ENCODE measurements around the gene PRDX2. TPM values are rescaled to one million over a fixed set of nuclear protein-coding genes. Genes with fewer than 3 reads are reported as not detected.

Gene PRDX2
- total RNA-seq, 1 experiment from 2014 or later: 746 TPM

DNA sequence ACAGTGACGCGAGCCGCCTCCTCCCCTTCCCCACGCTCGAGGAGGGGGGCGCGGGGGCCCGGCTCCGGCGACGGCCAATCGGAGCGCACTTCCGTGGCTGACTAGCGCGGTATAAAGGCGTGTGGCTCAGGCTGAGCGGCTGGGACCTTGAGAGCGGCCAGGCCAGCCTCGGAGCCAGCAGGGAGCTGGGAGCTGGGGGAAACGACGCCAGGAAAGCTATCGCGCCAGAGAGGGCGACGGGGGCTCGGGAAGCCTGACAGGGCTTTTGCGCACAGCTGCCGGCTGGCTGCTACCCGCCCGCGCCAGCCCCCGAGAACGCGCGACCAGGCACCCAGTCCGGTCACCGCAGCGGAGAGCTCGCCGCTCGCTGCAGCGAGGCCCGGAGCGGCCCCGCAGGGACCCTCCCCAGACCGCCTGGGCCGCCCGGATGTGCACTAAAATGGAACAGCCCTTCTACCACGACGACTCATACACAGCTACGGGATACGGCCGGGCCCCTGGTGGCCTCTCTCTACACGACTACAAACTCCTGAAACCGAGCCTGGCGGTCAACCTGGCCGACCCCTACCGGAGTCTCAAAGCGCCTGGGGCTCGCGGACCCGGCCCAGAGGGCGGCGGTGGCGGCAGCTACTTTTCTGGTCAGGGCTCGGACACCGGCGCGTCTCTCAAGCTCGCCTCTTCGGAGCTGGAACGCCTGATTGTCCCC is 10.1 kb downstream of the PRDX2 start, which contains the start of gene JUNB:
Gene JUNB (plus strand): TSS at position 142 of the 706 bp plus-strand sequence. CDS start 286 bp downstream, at position 428.
- Histone ChIP-seq H3K4me1 (ENCODE audit: insufficient read depth, low read length) (peaks cover 50% of the 10 kb centered on the region), H3K27ac (ENCODE audit: low read length) (peak within 1 kb of the TSS; percentile 95), H4K20me1 (ENCODE audit: low read length) (peaks cover 16% of the 10 kb centered on the region), H3F3A (ENCODE audit: low read length, unreplicated experiment) (peaks cover 12% of the 10 kb centered on the region), H2AFZ (ENCODE audit: low read length) (peak within 1 kb of the TSS; percentile 70), H3K27me3 (ENCODE audit: low read length) (no peaks in the 10 kb centered on the region), H3K9ac (ENCODE audit: low read length) (peak within 1 kb of the TSS; percentile 89), H3K9me3 (ENCODE audit: low read length) (no peaks in the 10 kb centered on the region), H3K79me2 (ENCODE audit: low read length) (peaks cover 21% of the 10 kb centered on the region), H3K4me3 (ENCODE audit: low read length) (peak within 1 kb of the TSS; percentile 90), H3K36me3 (ENCODE audit: low read depth, low read length) (no peaks in the 10 kb centered on the region), H3K4me2 (ENCODE audit: low read length) (peak within 1 kb of the TSS; percentile 92), H3K9me2 (replicated peaks; ENCODE audit: low read length) (no peaks in the 10 kb centered on the region)
- CTCF ChIA-PET: interaction anchor here (0.5 to 1.1 kb wide), 3 partner anchors 9 to 33 kb away, joined by 5 to 8 read pairs (median 5); no protein-coding TSS in a partner anchor
- POLR2A ChIA-PET (ENCODE audit: unreplicated experiment): interaction anchor here (0.6 to 1.4 kb wide), 5 partner anchors 13 to 483 kb away, joined by 3 to 13 read pairs (median 8); no protein-coding TSS in a partner anchor
- BruUV-seq (replicated peaks): no TSS peak
- DNase-seq (peak; percentile 99), ATAC-seq (peak; percentile 43)
- TF ChIP-seq EZH2phosphoT487 (IDR thresholded peaks at IDR 0.05; ENCODE audit: borderline replicate concordance, low read length): peak; percentile 98
- TF ChIP-seq, protein P1, sequence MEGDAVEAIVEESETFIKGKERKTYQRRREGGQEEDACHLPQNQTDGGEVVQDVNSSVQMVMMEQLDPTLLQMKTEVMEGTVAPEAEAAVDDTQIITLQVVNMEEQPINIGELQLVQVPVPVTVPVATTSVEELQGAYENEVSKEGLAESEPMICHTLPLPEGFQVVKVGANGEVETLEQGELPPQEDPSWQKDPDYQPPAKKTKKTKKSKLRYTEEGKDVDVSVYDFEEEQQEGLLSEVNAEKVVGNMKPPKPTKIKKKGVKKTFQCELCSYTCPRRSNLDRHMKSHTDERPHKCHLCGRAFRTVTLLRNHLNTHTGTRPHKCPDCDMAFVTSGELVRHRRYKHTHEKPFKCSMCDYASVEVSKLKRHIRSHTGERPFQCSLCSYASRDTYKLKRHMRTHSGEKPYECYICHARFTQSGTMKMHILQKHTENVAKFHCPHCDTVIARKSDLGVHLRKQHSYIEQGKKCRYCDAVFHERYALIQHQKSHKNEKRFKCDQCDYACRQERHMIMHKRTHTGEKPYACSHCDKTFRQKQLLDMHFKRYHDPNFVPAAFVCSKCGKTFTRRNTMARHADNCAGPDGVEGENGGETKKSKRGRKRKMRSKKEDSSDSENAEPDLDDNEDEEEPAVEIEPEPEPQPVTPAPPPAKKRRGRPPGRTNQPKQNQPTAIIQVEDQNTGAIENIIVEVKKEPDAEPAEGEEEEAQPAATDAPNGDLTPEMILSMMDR (conservative IDR thresholded peaks at IDR 0.05; ENCODE audit: low read depth, low read length): no peak
- intact Hi-C loops (cut with micrococcal nuclease): no loop called here

DNA sequence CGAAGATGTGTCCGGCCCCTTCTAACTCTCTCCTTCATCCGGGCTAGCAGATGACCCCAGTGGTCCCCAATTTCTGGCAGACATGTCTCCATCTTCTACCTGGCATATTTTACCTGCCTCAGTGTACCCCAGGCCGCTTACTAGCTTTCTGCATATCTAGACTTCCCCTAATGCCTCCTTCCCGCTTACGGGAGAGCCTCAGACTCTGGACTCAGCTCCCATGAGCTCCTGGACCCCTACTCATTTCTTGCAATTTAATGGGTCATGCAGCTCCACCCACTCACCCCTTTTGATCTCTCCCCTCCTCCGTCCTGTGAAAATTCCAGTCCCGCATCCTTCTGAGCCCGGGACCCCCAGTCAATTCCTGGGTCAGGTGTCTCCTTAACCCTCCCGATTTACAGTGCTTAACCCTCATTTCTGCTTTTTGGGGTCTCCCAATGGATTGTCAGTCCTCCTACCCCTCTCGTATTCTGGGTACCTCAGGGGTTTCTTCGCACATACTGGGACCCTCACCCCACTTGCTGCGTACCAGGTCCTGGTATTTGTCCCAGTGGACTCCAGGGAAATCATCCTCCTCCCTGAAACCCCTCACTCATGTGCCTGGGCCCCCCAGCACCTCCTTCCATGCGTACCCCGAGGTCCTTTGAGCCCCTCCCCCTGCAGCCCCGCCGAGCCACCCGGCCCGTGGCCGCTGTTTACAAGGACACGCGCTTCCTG is 10.8 kb downstream of the PRDX2 start:
- ChIA-PET CTCF (interaction anchor here (1.0 to 1.1 kb wide), 2 partner anchors 8 to 33 kb away, joined by 5 read pairs; no protein-coding TSS in a partner anchor), POLR2A (ENCODE audit: unreplicated experiment) (interaction anchor here (0.6 to 1.4 kb wide), 5 partner anchors 12 to 483 kb away, joined by 3 to 13 read pairs (median 8); partner anchors contain the start of gene FARSA)
- Histone ChIP-seq H3K79me2 (ENCODE audit: low read length) (peaks cover 21% of the 10 kb centered on the region), H3K9me2 (replicated peaks; ENCODE audit: low read length) (no peaks in the 10 kb centered on the region), H3K4me1 (ENCODE audit: insufficient read depth, low read length) (peaks cover 52% of the 10 kb centered on the region), H3K27ac (ENCODE audit: low read length) (peak overlapping the region; percentile 69), H3K27me3 (ENCODE audit: low read length) (no peaks in the 10 kb centered on the region), H3K9ac (ENCODE audit: low read length) (peak overlapping the region; percentile 52), H2AFZ (ENCODE audit: low read length) (peak overlapping the region; percentile 70; the same call in 1 of the 2 replicates), H3K9me3 (ENCODE audit: low read length) (no peaks in the 10 kb centered on the region), H4K20me1 (ENCODE audit: low read length) (peaks cover 16% of the 10 kb centered on the region), H3K4me2 (ENCODE audit: low read length) (peak overlapping the region; percentile 92), H3K4me3 (ENCODE audit: low read length) (peak overlapping the region; percentile 90), H3F3A (ENCODE audit: low read length, unreplicated experiment) (peaks cover 12% of the 10 kb centered on the region), H3K36me3 (ENCODE audit: low read depth, low read length) (no peaks in the 10 kb centered on the region)
- BruUV-seq (replicated peaks): no TSS peak
- intact Hi-C loops (cut with micrococcal nuclease): no loop called here
- TF ChIP-seq, protein P1 (conservative IDR thresholded peaks at IDR 0.05; ENCODE audit: low read depth, low read length): no peak
- no peak for TF ChIP-seq EZH2phosphoT487 (IDR thresholded peaks at IDR 0.05; ENCODE audit: borderline replicate concordance, low read length)
- no peak for TF ChIP-seq EZH2 (IDR thresholded peaks at IDR 0.05; ENCODE audit: low read length, unreplicated experiment)
- ATAC-seq: no peak
- DNase-seq: peak; percentile 26

All from PC-3 (cell line).